ENCODE data around the gene LCMT1. TPM values are rescaled to one million over a fixed set of nuclear protein-coding genes. Genes with fewer than 3 reads are reported as not detected.

LCMT1 gene
- total and polyA plus RNA-seq, 4 donors, result 21.0 to 34.8 (median 31.0) TPM

DNA sequence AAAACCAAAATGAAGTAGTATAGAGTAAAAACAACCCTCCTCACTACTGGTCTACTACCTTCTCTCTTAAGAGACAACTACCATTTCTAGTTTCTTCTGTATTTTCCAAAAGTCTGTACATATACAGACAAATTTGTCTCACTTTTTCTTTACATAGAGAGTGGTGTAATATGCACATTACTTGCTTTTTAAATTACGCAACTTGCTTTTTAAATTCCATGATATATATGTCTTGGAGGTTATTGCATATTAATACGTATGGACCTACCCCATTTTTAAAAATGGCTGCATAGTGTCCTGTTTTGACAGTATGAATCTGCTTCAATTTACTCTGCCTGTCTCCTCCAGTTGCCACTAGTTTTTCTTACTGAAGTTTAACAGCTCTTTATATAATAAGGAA is 62.7 kb downstream of the LCMT1 start:
- DNase-seq (no peak), ATAC-seq (ENCODE audit: insufficient read depth, low FRiP score) (no peak)
- Histone ChIP-seq H3K9ac (ENCODE audit: insufficient read depth in 1 of 2, low read length in 2 of 2) (no peak overlapping the region), H3K27me3 (ENCODE audit: control insufficient read depth in 3 of 3, insufficient read depth in 3 of 3, low read length in 2 of 3) (no peaks in the 10 kb centered on the region), H3K36me3 (ENCODE audit: control insufficient read depth in 4 of 4, insufficient read depth in 4 of 4, low read length in 4 of 4) (peaks cover 16 to 25% (median 20%) of the 10 kb centered on the region in 4 donors), H3K4me1 (ENCODE audit: control insufficient read depth in 5 of 5, insufficient read depth in 5 of 5, low read length in 5 of 5) (no peaks in the 10 kb centered on the region), H3K27ac (ENCODE audit: low read depth in 1 of 2, low read length in 1 of 2) (no peak overlapping the region), H3K4me3 (no peak overlapping the region), H3K9me3 (ENCODE audit: control insufficient read depth in 4 of 4, insufficient read depth in 3 of 4, low read length in 3 of 4) (no peaks in the 10 kb centered on the region)
- 76 to 92% methylated on average over 2 of the region's 2 CpGs for WGBS, 2 donors
- TF ChIP-seq, protein P1, sequence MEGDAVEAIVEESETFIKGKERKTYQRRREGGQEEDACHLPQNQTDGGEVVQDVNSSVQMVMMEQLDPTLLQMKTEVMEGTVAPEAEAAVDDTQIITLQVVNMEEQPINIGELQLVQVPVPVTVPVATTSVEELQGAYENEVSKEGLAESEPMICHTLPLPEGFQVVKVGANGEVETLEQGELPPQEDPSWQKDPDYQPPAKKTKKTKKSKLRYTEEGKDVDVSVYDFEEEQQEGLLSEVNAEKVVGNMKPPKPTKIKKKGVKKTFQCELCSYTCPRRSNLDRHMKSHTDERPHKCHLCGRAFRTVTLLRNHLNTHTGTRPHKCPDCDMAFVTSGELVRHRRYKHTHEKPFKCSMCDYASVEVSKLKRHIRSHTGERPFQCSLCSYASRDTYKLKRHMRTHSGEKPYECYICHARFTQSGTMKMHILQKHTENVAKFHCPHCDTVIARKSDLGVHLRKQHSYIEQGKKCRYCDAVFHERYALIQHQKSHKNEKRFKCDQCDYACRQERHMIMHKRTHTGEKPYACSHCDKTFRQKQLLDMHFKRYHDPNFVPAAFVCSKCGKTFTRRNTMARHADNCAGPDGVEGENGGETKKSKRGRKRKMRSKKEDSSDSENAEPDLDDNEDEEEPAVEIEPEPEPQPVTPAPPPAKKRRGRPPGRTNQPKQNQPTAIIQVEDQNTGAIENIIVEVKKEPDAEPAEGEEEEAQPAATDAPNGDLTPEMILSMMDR (IDR thresholded peaks at IDR 0.05; ENCODE audit: control extremely low read depth, extremely low read depth), result no peak

GRCh38 chr16:25176136-25176535 is 64.6 kb downstream of the LCMT1 start:
- Histone ChIP-seq H3K36me3 (ENCODE audit: control insufficient read depth in 4 of 4, insufficient read depth in 4 of 4, low read length in 4 of 4) (peaks cover 12 to 18% (median 14%) of the 10 kb centered on the region in 4 donors), H3K9ac (ENCODE audit: insufficient read depth in 1 of 2, low read length in 2 of 2) (no peak overlapping the region)
- no peak for ATAC-seq (ENCODE audit: insufficient read depth, low FRiP score)

GRCh38 chr16:25177512-25177830 is 65.9 kb downstream of the LCMT1 start:
- H3K36me3 ChIP-seq (ENCODE audit: control insufficient read depth in 4 of 4, insufficient read depth in 4 of 4, low read length in 4 of 4), result peaks cover 5 to 18% (median 12%) of the 10 kb centered on the region in 4 donors
- H3K4me3 ChIP-seq, result no peak overlapping the region
- no peak overlapping the region for H3K9ac ChIP-seq (ENCODE audit: insufficient read depth in 1 of 2, low read length in 2 of 2)
- TF ChIP-seq, protein P1 (IDR thresholded peaks at IDR 0.05; ENCODE audit: control extremely low read depth, extremely low read depth), result no peak
- H3K27me3 ChIP-seq (ENCODE audit: control insufficient read depth in 3 of 3, insufficient read depth in 3 of 3, low read length in 2 of 3), result no peaks in the 10 kb centered on the region
- peak in 1 of 3 donors; percentile 2 for DNase-seq
- no peak overlapping the region for H3K27ac ChIP-seq (ENCODE audit: low read depth in 1 of 2, low read length in 1 of 2)
- 72 to 80% methylated on average over 3 of the region's 3 CpGs for WGBS, 2 donors
- H3K4me1 ChIP-seq (ENCODE audit: control insufficient read depth in 5 of 5, insufficient read depth in 5 of 5, low read length in 5 of 5), result no peaks in the 10 kb centered on the region
- no peaks in the 10 kb centered on the region for H3K9me3 ChIP-seq (ENCODE audit: control insufficient read depth in 4 of 4, insufficient read depth in 3 of 4, low read length in 3 of 4)
- no peak for ATAC-seq (ENCODE audit: insufficient read depth, low FRiP score)

More at GRCh38 chr16:25176136-25176535, 64.6 kb downstream of the LCMT1 start:
- Histone ChIP-seq H3K9me3 (ENCODE audit: control insufficient read depth in 4 of 4, insufficient read depth in 3 of 4, low read length in 3 of 4) (no peaks in the 10 kb centered on the region), H3K4me1 (ENCODE audit: control insufficient read depth in 5 of 5, insufficient read depth in 5 of 5, low read length in 5 of 5) (no peaks in the 10 kb centered on the region), H3K27ac (ENCODE audit: low read depth in 1 of 2, low read length in 1 of 2) (no peak overlapping the region), H3K27me3 (ENCODE audit: control insufficient read depth in 3 of 3, insufficient read depth in 3 of 3, low read length in 2 of 3) (no peaks in the 10 kb centered on the region), H3K4me3 (no peak overlapping the region)
- TF ChIP-seq, protein P1 (IDR thresholded peaks at IDR 0.05; ENCODE audit: control extremely low read depth, extremely low read depth), result no peak
- 90 to 95% methylated on average over 7 of the region's 7 CpGs for WGBS, 2 donors
- DNase-seq, result no peak

Measured in lung (tissue), 12 donors.